Stimulated activated CD8-positive, alpha-beta memory T cell treated with anti-CD3 and anti-CD28 coated beads, Interleukin-7, amount 100 ng/mL, for 1 hour (primary cell): Measurements from ENCODE around the gene S100A13.

Experiments used
- DNase-seq, 2 donors: peaks; one replicate each; pipeline ENCODE4 v3.0.0-alpha.2; 2020; ENCODE audit warnings: low read depth in 2 of 2

Gene S100A13

DNA sequence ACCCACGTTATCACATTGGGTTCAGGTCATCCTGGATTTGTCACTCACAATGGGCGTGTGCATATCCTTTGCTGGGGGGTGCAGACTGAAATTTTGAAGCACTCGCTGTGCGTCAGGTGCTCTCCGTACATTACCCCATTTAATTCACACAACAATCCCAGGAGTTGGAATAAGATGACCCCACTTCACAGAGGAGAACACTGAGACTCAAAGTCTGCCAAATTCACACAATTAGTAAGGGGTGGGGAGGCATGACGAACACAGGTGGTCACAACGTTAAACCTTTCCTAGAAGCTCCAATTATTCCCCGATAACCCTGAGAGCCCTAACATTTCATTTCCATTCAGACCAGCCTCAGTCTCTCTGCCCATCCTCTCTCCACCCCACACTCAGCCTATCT is 57.8 kb downstream of the S100A13 start:
- no peak for DNase-seq
